ENCODE data around the gene SLC27A6.

Gene SLC27A6

DNA sequence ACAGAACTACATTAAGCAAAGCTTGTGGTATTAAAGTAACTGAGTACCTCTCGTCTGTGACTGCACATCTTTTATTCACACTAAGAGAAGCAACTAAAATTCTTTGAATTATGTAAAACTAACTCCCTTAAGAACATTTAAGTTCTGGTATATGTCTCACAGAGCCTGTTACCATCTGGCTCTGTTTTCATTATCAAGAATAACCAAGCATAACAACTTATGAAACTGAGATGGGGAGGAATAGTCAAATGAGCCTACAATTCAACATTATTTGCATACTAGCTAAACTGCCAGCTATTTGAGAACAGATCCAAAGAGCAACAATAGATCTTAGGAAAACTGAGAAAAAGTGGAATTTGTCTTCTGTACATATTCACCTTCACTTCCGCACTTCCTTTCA, 104.0 kb downstream of the SLC27A6 start:
- TF ChIP-seq, protein P1, sequence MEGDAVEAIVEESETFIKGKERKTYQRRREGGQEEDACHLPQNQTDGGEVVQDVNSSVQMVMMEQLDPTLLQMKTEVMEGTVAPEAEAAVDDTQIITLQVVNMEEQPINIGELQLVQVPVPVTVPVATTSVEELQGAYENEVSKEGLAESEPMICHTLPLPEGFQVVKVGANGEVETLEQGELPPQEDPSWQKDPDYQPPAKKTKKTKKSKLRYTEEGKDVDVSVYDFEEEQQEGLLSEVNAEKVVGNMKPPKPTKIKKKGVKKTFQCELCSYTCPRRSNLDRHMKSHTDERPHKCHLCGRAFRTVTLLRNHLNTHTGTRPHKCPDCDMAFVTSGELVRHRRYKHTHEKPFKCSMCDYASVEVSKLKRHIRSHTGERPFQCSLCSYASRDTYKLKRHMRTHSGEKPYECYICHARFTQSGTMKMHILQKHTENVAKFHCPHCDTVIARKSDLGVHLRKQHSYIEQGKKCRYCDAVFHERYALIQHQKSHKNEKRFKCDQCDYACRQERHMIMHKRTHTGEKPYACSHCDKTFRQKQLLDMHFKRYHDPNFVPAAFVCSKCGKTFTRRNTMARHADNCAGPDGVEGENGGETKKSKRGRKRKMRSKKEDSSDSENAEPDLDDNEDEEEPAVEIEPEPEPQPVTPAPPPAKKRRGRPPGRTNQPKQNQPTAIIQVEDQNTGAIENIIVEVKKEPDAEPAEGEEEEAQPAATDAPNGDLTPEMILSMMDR (IDR thresholded peaks at IDR 0.05; ENCODE audit: low read depth, low read length): no peak
- in situ Hi-C loops (cut with HindIII; ENCODE audit: low sequenced_read_pairs): no loop called here
- no peak overlapping the region for H3K4me3 ChIP-seq (ENCODE audit: low read depth, low read length)
- no peak for DNase-seq (ENCODE audit: low read depth, low spot score)

DNA sequence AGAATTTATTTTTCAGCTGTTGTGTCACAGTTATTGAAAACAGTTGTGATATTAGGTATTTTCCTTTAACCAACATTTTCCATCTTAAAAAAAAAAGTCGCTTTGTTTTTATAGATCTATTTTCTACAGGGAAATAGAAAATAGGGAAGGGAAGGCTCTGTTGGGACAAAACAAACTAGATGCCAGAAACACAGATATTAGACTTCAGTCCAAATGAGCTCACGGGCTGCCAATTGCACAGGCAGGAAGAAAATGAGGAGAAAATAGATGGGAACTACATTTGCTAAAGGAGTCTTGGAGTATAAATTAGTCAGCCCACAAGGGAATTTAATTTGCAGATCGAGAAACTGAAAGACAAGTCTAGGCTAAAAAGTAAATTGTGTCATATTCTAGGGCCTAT, 107.8 kb downstream of the SLC27A6 start:
- in situ Hi-C loops (cut with HindIII; ENCODE audit: low sequenced_read_pairs): no loop called here

DNA sequence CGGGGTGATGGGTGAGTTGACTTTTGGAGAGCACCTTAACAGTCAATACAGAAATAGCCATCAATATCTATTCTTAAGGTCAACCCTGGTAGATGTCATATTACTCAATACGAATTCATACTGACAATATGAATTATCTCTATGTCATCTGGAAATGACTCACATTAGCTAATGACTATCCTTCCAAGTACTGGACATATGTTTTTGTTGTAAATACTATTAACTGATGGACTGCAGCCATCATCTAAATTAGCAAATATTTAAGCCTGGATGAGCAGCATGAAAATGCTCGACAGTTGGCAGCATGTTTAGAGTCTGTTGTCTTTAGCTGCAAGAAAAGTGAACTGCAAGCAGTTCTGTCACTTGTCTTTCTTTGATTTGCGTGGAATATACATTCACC, 109.6 kb downstream of the SLC27A6 start:
- no peak for DNase-seq (ENCODE audit: low read depth, low spot score)
- H3K4me3 ChIP-seq (ENCODE audit: low read depth, low read length): no peak overlapping the region
- in situ Hi-C loops (cut with HindIII; ENCODE audit: low sequenced_read_pairs): no loop called here
- TF ChIP-seq, protein P1 (IDR thresholded peaks at IDR 0.05; ENCODE audit: low read depth, low read length): no peak

More for the DNA sequence above, 107.8 kb downstream of the SLC27A6 start:
- TF ChIP-seq, protein P1 (IDR thresholded peaks at IDR 0.05; ENCODE audit: low read depth, low read length): no peak
- DNase-seq (ENCODE audit: low read depth, low spot score): no peak
- no peak overlapping the region for H3K4me3 ChIP-seq (ENCODE audit: low read depth, low read length)

DNA sequence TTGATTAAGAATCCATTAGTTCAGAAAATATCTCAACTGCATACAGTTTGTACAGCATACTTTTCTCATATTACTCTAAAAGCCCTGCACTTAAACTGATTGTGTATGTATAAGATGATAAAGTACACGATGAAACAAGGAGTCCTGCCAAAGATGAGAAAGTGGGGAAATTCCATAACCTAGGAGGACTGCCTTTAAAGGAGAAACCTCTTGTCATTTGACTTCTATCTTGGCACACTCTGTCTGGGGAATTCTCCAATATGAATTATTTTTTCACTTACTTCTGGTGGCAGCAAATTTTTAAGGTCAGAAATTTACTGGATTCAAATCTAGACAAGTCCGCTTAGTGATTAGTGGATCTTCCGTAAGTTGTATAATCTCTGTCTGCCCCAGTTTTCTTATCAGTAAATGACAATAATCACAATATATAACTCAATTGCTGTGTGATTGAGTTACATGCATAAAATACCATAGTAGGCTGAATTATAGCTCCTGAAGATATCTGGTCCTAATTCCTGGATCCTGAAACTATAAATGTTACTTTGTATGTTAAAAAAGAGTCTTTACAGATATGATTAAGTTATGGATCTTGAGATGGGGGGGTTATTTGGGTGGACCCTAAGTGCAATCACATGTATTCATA, 112.3 kb downstream of the SLC27A6 start:
- DNase-seq (ENCODE audit: low read depth, low spot score): no peak
- in situ Hi-C loops (cut with HindIII; ENCODE audit: low sequenced_read_pairs): no loop called here

DNA sequence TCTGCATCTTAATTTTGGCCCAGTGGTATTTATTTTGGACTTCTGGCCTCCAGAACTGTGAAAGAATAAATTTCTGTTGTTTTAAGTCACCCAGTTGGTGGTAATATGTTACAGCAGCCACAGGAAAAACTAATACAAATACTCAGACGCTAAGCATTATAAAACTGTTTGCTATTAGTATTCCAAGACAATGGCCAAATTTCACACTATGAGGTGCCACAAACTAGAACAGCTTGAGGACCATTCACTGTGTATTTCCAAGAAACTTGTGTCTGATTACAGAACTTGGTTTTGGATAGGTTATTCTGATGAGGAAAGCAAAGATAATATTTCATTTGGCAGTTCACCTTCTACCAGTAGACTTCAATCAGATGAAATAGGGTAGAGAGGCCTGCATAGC, 113.0 kb downstream of the SLC27A6 start:
- H3K4me3 ChIP-seq (ENCODE audit: low read depth, low read length): no peak overlapping the region
- TF ChIP-seq, protein P1 (IDR thresholded peaks at IDR 0.05; ENCODE audit: low read depth, low read length): no peak
- no peak for DNase-seq (ENCODE audit: low read depth, low spot score)
- in situ Hi-C loops (cut with HindIII; ENCODE audit: low sequenced_read_pairs): no loop called here

More for the DNA sequence above, 112.3 kb downstream of the SLC27A6 start:
- no peak overlapping the region for H3K4me3 ChIP-seq (ENCODE audit: low read depth, low read length)
- TF ChIP-seq, protein P1 (IDR thresholded peaks at IDR 0.05; ENCODE audit: low read depth, low read length): no peak

- in situ Hi-C loops (cut with HindIII; ENCODE audit: low sequenced_read_pairs): no loop called here
- H3K4me3 ChIP-seq (ENCODE audit: low read depth, low read length): no peak overlapping the region
- TF ChIP-seq, protein P1 (IDR thresholded peaks at IDR 0.05; ENCODE audit: low read depth, low read length): no peak
- no peak for DNase-seq (ENCODE audit: low read depth, low spot score)
Observed at GRCh38 chr5:129078660-129079059, 113.4 kb downstream of the SLC27A6 start.
